ENCODE data around the gene CD36.

The CD36 gene

DNA sequence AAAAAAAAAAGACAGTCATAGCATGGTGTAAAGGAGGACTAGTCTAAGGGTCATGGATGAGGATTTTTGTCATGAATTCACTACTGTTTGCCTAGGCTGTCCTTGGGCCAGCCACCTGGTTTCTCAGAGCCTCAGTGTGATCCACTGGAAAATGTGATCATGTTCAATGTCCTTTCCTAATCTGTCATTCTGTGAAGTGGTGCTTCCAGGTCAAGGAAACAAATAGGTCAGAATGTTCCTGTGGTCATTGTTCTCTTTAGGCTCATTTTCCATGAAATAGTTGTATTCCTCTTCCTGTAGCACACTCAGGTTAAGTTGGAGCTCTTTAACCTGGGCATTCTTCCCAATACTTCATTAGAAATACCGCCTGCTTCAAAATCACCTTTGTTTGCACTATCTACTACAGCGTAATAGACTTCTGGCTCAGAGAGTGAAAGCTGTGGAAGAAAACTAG lies 16.5 kb downstream of the CD36 start:
- no peak overlapping the region for H2AFZ ChIP-seq (ENCODE audit: low read length)
- no peaks in the 10 kb centered on the region for H3K9me3 ChIP-seq (replicated peaks; ENCODE audit: insufficient read depth, low read length)
- no peaks in the 10 kb centered on the region for H3K9me2 ChIP-seq (replicated peaks; ENCODE audit: insufficient read depth, low read length)
- H3K9ac ChIP-seq (ENCODE audit: low read length) = no peak overlapping the region
- H3K27me3 ChIP-seq (replicated peaks; ENCODE audit: insufficient read depth, low read length) = no peaks in the 10 kb centered on the region
- no peaks in the 10 kb centered on the region for H3K4me1 ChIP-seq (ENCODE audit: low read length)
- H4K20me1 ChIP-seq (ENCODE audit: insufficient read depth, low read length) = no peaks in the 10 kb centered on the region
- no peaks in the 10 kb centered on the region for H3K79me2 ChIP-seq (ENCODE audit: low read length)
- no peaks in the 10 kb centered on the region for H3K36me3 ChIP-seq (replicated peaks; ENCODE audit: insufficient read depth, low read length)
- no peak for DNase-seq
- no peak overlapping the region for H3K4me2 ChIP-seq (ENCODE audit: low read depth, low read length)
- no peak overlapping the region for H3K27ac ChIP-seq (ENCODE audit: low read length)
- H3F3A ChIP-seq (ENCODE audit: insufficient read depth, low read length) = no peaks in the 10 kb centered on the region
- H3K4me3 ChIP-seq (ENCODE audit: low read length) = no peak overlapping the region
- TF ChIP-seq EZH2 (optimal IDR thresholded peaks at IDR 0.05; ENCODE audit: low read depth, low read length) = no peak

DNA sequence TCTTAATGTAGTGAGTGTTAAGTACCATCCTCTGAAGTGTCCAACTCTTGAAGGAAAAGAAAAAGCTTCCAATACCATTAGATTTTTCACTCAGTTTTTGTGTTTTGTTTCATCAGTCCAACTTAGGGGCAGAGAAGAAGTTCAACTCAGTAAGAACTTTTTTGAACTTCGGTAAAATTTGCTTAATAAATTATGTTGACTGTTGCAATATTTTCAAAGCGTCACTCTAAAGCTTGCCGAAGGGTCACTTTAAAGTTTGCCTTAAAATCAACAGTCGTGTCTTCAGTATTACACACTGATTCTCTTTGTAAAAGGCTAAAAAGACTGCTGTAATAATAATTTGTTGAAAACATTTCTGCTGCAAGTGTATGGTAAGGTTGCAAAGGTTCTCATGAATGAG lies 17.6 kb downstream of the CD36 start:
- Histone ChIP-seq H3K4me3 (ENCODE audit: low read length) (no peak overlapping the region), H3K4me2 (ENCODE audit: low read depth, low read length) (no peak overlapping the region), H4K20me1 (ENCODE audit: insufficient read depth, low read length) (no peaks in the 10 kb centered on the region), H3K4me1 (ENCODE audit: low read length) (no peaks in the 10 kb centered on the region), H3K27me3 (replicated peaks; ENCODE audit: insufficient read depth, low read length) (no peaks in the 10 kb centered on the region), H2AFZ (ENCODE audit: low read length) (no peak overlapping the region), H3K9ac (ENCODE audit: low read length) (no peak overlapping the region), H3K27ac (ENCODE audit: low read length) (no peak overlapping the region), H3K79me2 (ENCODE audit: low read length) (no peaks in the 10 kb centered on the region), H3K9me3 (replicated peaks; ENCODE audit: insufficient read depth, low read length) (no peaks in the 10 kb centered on the region), H3K9me2 (replicated peaks; ENCODE audit: insufficient read depth, low read length) (no peaks in the 10 kb centered on the region), H3F3A (ENCODE audit: insufficient read depth, low read length) (no peaks in the 10 kb centered on the region), H3K36me3 (replicated peaks; ENCODE audit: insufficient read depth, low read length) (no peaks in the 10 kb centered on the region)
- no peak for DNase-seq
- no peak for TF ChIP-seq EZH2 (optimal IDR thresholded peaks at IDR 0.05; ENCODE audit: low read depth, low read length)
- TF ChIP-seq, protein P1, sequence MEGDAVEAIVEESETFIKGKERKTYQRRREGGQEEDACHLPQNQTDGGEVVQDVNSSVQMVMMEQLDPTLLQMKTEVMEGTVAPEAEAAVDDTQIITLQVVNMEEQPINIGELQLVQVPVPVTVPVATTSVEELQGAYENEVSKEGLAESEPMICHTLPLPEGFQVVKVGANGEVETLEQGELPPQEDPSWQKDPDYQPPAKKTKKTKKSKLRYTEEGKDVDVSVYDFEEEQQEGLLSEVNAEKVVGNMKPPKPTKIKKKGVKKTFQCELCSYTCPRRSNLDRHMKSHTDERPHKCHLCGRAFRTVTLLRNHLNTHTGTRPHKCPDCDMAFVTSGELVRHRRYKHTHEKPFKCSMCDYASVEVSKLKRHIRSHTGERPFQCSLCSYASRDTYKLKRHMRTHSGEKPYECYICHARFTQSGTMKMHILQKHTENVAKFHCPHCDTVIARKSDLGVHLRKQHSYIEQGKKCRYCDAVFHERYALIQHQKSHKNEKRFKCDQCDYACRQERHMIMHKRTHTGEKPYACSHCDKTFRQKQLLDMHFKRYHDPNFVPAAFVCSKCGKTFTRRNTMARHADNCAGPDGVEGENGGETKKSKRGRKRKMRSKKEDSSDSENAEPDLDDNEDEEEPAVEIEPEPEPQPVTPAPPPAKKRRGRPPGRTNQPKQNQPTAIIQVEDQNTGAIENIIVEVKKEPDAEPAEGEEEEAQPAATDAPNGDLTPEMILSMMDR (IDR thresholded peaks at IDR 0.05; ENCODE audit: low read length) = no peak
- TF ChIP-seq EZH2phosphoT487 (IDR thresholded peaks at IDR 0.05; ENCODE audit: low read length) = no peak

DNA sequence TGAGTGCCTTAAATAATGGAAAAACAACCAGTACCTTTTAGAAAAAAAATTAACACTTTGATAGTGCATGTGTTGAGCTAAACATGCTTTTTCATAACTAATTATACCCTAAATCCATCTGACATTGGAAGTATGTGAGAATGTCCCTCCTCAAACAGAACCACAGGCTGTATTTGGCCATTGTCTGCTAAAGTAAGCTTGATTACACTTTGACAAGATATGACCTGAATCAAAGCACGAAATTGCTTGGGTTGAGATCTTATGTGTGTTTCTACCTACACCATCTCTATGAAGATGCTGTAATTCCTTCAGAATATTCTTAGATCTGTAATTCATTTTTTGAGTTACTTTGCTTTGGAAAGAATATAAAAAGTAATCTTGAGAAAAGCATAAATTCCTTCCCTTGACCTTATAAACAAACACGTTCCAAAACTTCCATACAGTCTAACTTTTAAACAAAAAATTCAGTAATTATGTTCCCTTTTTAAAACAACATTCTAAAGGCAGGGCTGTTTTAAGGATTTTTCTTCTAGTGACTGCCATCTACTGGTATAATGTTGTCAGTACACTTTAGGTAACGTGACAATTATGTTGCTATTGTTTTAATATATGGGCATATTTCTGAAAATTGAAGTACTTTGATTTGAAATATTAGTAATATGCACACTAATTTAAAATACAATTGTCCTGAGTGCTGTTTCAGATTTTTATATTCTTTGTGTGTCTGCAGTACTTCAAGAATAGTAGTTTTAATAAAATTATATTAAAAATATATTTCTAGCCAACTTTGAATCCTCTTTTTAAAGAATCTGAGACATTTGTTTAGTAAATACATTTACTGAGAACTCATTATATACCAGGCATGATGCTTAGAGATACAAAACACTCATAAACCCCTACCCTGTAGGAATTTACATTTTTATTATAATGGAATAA lies 20.9 kb downstream of the CD36 start:
- Histone ChIP-seq H3K4me1 (ENCODE audit: low read length) (no peaks in the 10 kb centered on the region), H3K79me2 (ENCODE audit: low read length) (no peaks in the 10 kb centered on the region), H2AFZ (ENCODE audit: low read length) (no peak overlapping the region), H3K27me3 (replicated peaks; ENCODE audit: insufficient read depth, low read length) (no peaks in the 10 kb centered on the region), H3F3A (ENCODE audit: insufficient read depth, low read length) (no peaks in the 10 kb centered on the region), H3K27ac (ENCODE audit: low read length) (no peak overlapping the region), H4K20me1 (ENCODE audit: insufficient read depth, low read length) (no peaks in the 10 kb centered on the region), H3K36me3 (replicated peaks; ENCODE audit: insufficient read depth, low read length) (no peaks in the 10 kb centered on the region), H3K9me2 (replicated peaks; ENCODE audit: insufficient read depth, low read length) (no peaks in the 10 kb centered on the region), H3K4me2 (ENCODE audit: low read depth, low read length) (no peak overlapping the region), H3K9ac (ENCODE audit: low read length) (no peak overlapping the region), H3K9me3 (replicated peaks; ENCODE audit: insufficient read depth, low read length) (no peaks in the 10 kb centered on the region), H3K4me3 (ENCODE audit: low read length) (no peak overlapping the region)
- peak; percentile 36 for DNase-seq
- TF ChIP-seq EZH2phosphoT487 (IDR thresholded peaks at IDR 0.05; ENCODE audit: low read length) = no peak
- TF ChIP-seq, protein P1 (IDR thresholded peaks at IDR 0.05; ENCODE audit: low read length) = peak; percentile 63

DNA sequence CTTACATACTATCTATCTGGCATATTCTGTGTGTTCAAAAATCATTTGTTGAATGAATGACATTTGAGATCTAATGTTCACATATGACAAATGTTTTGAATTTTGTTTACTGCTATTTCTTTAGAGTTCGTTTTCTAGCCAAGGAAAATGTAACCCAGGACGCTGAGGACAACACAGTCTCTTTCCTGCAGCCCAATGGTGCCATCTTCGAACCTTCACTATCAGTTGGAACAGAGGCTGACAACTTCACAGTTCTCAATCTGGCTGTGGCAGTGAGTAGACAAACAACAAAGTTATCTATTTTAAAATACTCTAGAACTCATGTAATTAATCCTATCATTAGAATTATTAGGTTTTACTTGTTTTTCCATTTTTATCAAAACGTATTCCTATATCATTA lies 22.5 kb downstream of the CD36 start:
- H3K9me3 ChIP-seq (replicated peaks; ENCODE audit: insufficient read depth, low read length) = no peaks in the 10 kb centered on the region
- no peaks in the 10 kb centered on the region for H3K9me2 ChIP-seq (replicated peaks; ENCODE audit: insufficient read depth, low read length)
- H3K36me3 ChIP-seq (replicated peaks; ENCODE audit: insufficient read depth, low read length) = no peaks in the 10 kb centered on the region
- H3F3A ChIP-seq (ENCODE audit: insufficient read depth, low read length) = no peaks in the 10 kb centered on the region
- H3K27ac ChIP-seq (ENCODE audit: low read length) = no peak overlapping the region
- TF ChIP-seq, protein P1 (IDR thresholded peaks at IDR 0.05; ENCODE audit: low read length) = no peak
- TF ChIP-seq EZH2phosphoT487 (IDR thresholded peaks at IDR 0.05; ENCODE audit: low read length) = no peak
- TF ChIP-seq EZH2 (optimal IDR thresholded peaks at IDR 0.05; ENCODE audit: low read depth, low read length) = no peak
- no peaks in the 10 kb centered on the region for H3K79me2 ChIP-seq (ENCODE audit: low read length)
- no peaks in the 10 kb centered on the region for H3K27me3 ChIP-seq (replicated peaks; ENCODE audit: insufficient read depth, low read length)
- no peaks in the 10 kb centered on the region for H4K20me1 ChIP-seq (ENCODE audit: insufficient read depth, low read length)
- no peak overlapping the region for H3K4me3 ChIP-seq (ENCODE audit: low read length)
- H3K9ac ChIP-seq (ENCODE audit: low read length) = no peak overlapping the region
- no peaks in the 10 kb centered on the region for H3K4me1 ChIP-seq (ENCODE audit: low read length)
- H2AFZ ChIP-seq (ENCODE audit: low read length) = no peak overlapping the region
- H3K4me2 ChIP-seq (ENCODE audit: low read depth, low read length) = no peak overlapping the region
- DNase-seq = no peak

All from MM.1S (cell line).